Vagina (tissue), 2 donors: ENCODE results near the gene UNC13A. TPM values are rescaled to one million over a fixed set of nuclear protein-coding genes. Genes with fewer than 3 reads are reported as not detected.
"Not testable (repeated sequence)": the region's sequence is repeated elsewhere in the genome, so short reads cannot be mapped to it uniquely, and the experiment has no call there.

Experiments
- DNase-seq, 2 donors: peaks; one replicate each; pipeline ENCODE4 v3.0.0-alpha.2; 2017; ENCODE audit errors: extremely low spot score in 2 of 2
- H3K27ac ChIP-seq: fragments of 200-600 bp; sonication (generic); one replicate; pipeline ENCODE4 v1.5.1; 2019
- H3K27me3 ChIP-seq: fragments of 200-600 bp; sonication (generic); one replicate; pipeline ENCODE4 v1.5.1; 2019
- H3K36me3 ChIP-seq, 2 donors: fragments of 200-600 bp; sonication (generic); one replicate each; pipeline ENCODE4 v1.5.1; 2017 to 2019
- H3K4me1 ChIP-seq: fragments of 200-600 bp; sonication (generic); one replicate; pipeline ENCODE4 v1.5.1; 2019
- H3K4me3 ChIP-seq, 2 donors: fragments of 200-600 bp; sonication (generic); 1 replicate in 1 of 2; 2 replicates in 1 of 2; pipeline ENCODE4 v1.5.1; 2016 to 2019
- H3K9me3 ChIP-seq: fragments of 200-600 bp; sonication (generic); one replicate; pipeline ENCODE4 v1.5.1; 2019
- POLR2A ChIP-seq, 2 donors: fragments of 450-650 bp; IDR thresholded peaks; one replicate each; pipeline ENCODE4 v1.6.1; 2017; ENCODE audit warnings: antibody characterized with exemption in 2 of 2, mild to moderate bottlenecking in 2 of 2, moderate library complexity in 2 of 2
- POLR2AphosphoS5 ChIP-seq, 2 donors: sonication (generic); formaldehyde crosslinking; IDR thresholded peaks; one replicate each; pipeline ENCODE4 v1.9.0; 2017; ENCODE audit warnings: antibody characterized with exemption in 2 of 2, mild to moderate bottlenecking in 2 of 2, low read depth in 1 of 2; ENCODE audit not compliant: insufficient read depth in 1 of 2
- intact Hi-C: fragments of 100-400 bp; cut with DNase I; formaldehyde crosslinking; loops from one replicate; pipeline ENCODE4 v1.15.1; 2023
- total RNA-seq: library from RNA; depleted of rRNA; stranded (reverse); fragments of >200 nt; gene quantifications from one replicate; pipeline ENCODE4 v1.2.3, GENCODE V29; 2016
- TF ChIP-seq, protein P1 (sequence below), 3 experiments: fragments of 450-650 bp in 2 of 3; fragments of 200-600 bp in 1 of 3; sonication (generic) in 1 of 3; IDR thresholded peaks; one replicate each; pipeline ENCODE4 v1.5.1; 2017 to 2019; ENCODE audit warnings: antibody characterized with exemption in 3 of 3, mild to moderate bottlenecking in 2 of 3, moderate library complexity in 2 of 3

Gene UNC13A
- total RNA-seq, 1 donor from 2014 or later: 0.49 TPM

DNA sequence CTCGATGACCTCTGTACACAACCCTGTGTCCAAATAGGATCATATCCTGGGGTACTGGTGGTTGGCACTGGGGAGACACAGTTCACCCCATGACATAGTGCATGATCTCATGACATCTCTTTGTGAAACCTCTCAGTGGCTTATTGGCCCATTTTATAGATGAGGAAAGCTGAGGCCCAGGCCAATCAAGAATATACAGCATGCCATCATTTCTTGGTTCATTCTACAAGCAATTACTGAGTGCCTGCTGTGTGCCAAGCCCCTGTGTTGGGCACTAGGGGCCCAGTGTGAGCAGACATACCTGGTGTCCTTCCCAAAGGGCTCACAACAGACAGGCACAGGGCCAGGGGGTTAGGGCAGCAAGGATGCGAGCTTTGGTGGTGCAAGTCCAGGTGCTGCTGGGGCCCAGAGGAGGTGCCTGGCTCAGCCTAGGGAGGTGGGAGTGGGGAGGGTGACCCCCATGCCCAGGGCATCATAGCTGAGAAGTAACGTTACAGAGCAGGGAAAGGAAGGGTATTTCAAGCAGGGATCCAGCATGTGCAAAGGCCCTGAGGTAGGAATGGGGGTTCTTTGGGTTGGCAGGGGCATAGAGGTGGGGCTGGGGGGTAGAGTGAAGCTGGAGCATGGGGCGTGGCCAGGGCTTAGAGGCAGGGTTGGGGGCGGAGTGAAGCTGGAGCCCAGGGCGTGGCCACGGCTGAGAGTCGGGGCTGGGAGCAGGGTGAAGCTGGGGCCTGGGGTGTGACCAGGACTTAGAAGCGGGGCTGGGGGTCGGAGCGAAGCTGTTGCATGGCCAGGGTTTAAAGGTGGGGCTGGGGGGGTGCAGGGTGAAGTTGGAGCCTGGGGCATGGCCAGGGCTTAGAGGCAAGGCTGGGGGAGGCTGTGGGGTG, 112.0 kb downstream of the UNC13A start:
- peaks cover 0 to 49% of the 10 kb centered on the region in 2 donors for H3K36me3 ChIP-seq
- no peak overlapping the region for H3K27ac ChIP-seq
- no peak for TF ChIP-seq POLR2AphosphoS5 (IDR thresholded peaks at IDR 0.05; ENCODE audit: insufficient read depth in 1 of 2, low read depth in 1 of 2)
- TF ChIP-seq POLR2A (IDR thresholded peaks at IDR 0.05): no peak
- TF ChIP-seq, protein P1, sequence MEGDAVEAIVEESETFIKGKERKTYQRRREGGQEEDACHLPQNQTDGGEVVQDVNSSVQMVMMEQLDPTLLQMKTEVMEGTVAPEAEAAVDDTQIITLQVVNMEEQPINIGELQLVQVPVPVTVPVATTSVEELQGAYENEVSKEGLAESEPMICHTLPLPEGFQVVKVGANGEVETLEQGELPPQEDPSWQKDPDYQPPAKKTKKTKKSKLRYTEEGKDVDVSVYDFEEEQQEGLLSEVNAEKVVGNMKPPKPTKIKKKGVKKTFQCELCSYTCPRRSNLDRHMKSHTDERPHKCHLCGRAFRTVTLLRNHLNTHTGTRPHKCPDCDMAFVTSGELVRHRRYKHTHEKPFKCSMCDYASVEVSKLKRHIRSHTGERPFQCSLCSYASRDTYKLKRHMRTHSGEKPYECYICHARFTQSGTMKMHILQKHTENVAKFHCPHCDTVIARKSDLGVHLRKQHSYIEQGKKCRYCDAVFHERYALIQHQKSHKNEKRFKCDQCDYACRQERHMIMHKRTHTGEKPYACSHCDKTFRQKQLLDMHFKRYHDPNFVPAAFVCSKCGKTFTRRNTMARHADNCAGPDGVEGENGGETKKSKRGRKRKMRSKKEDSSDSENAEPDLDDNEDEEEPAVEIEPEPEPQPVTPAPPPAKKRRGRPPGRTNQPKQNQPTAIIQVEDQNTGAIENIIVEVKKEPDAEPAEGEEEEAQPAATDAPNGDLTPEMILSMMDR (IDR thresholded peaks at IDR 0.05): no peak
- no peak for DNase-seq
- intact Hi-C loops: no loop called here
- no peaks in the 10 kb centered on the region for H3K27me3 ChIP-seq
- H3K9me3 ChIP-seq: no peaks in the 10 kb centered on the region
- H3K4me1 ChIP-seq: peaks cover 10% of the 10 kb centered on the region
- H3K4me3 ChIP-seq: no peak overlapping the region

DNA sequence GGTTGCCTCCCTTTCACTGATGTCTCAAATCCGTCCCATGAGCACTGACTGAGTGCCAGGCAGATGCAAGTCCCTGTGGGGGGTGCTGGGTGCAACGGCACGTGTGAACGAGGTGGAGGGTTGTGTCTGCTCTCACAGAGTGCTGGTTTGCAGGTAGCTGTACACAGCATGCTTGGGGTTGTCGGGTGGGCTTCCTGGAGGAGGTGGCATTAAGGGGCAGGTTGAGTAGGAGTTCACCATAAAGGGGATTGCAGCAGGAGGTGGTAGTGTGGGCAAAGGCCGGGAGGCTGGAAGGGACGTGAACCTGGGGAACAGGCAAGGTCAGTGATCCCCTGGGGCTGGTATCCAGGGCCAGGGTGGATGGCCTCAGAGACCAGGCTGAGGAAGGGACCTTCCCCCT, 115.5 kb downstream of the UNC13A start:
- peaks cover 0 to 53% of the 10 kb centered on the region in 2 donors for H3K36me3 ChIP-seq
- intact Hi-C loops: loop anchor here (5.0 kb wide), 1 partner anchor 35 kb away; no protein-coding TSS in a partner anchor
- no peaks in the 10 kb centered on the region for H3K27me3 ChIP-seq
- no peaks in the 10 kb centered on the region for H3K9me3 ChIP-seq
- H3K4me3 ChIP-seq: no peak overlapping the region
- H3K4me1 ChIP-seq: no peaks in the 10 kb centered on the region
- no peak overlapping the region for H3K27ac ChIP-seq
- DNase-seq: no peak
- TF ChIP-seq, protein P1 (IDR thresholded peaks at IDR 0.05): no peak
- no peak for TF ChIP-seq POLR2A (IDR thresholded peaks at IDR 0.05)
- no peak for TF ChIP-seq POLR2AphosphoS5 (IDR thresholded peaks at IDR 0.05; ENCODE audit: insufficient read depth in 1 of 2, low read depth in 1 of 2)

DNA sequence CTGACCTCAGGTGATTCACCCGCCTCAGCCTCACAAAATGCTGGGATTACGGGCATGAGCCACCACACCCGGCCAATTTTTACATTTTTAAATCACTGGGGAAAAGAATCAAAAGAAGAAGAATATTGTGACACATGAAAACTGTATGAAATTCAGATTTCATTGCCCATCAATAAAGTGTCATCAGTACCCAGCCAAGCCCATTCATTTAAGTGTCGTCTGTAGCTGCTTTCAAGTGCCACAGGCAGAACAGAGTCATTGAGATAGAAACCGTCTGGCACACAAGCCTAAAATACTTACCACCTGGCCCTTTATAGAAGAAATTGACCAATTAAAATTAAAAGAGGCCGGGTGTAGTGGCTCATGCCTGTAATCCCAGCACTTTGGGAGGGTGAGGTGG, 117.4 kb downstream of the UNC13A start:
- H3K4me1 ChIP-seq: no peaks in the 10 kb centered on the region
- TF ChIP-seq, protein P1 (IDR thresholded peaks at IDR 0.05): no peak
- TF ChIP-seq POLR2AphosphoS5 (IDR thresholded peaks at IDR 0.05; ENCODE audit: insufficient read depth in 1 of 2, low read depth in 1 of 2) (no peak), POLR2A (IDR thresholded peaks at IDR 0.05) (no peak)
- intact Hi-C loops: loop anchor here (5.0 kb wide), 1 partner anchor 33 kb away; no protein-coding TSS in a partner anchor
- peaks cover 0 to 65% of the 10 kb centered on the region in 2 donors for H3K36me3 ChIP-seq
- H3K27me3 ChIP-seq: no peaks in the 10 kb centered on the region
- no peak for DNase-seq
- no peak overlapping the region for H3K4me3 ChIP-seq
- no peak overlapping the region for H3K27ac ChIP-seq
- no peaks in the 10 kb centered on the region for H3K9me3 ChIP-seq

DNA sequence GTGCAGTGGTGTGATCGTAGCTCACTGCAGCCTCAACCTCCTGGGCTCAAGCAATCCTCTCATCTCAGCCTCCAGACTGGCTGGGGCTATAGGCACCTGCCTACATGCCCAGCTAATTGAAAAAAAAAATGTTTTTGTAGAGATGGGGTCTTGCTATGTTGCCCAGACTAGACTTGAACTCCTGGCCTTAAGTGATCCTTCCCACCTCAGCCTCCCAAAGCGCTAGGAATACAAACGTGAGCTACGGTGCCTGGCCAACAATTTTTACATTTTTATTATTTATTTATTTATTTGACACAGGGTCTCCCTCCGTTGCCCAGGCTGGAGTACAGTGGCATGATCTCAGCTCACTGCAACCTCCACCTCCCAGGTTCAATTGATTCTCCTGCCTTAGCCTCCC, 117.9 kb downstream of the UNC13A start:
- not testable (repeated sequence) for H3K27ac ChIP-seq, H3K4me3 ChIP-seq, H3K27me3 ChIP-seq, H3K4me1 ChIP-seq, DNase-seq, H3K9me3 ChIP-seq
- H3K36me3 ChIP-seq: peaks cover 0 to 68% of the 10 kb centered on the region in 2 donors
- intact Hi-C loops: loop anchor here (5.0 kb wide), 1 partner anchor 33 kb away; no protein-coding TSS in a partner anchor

DNA sequence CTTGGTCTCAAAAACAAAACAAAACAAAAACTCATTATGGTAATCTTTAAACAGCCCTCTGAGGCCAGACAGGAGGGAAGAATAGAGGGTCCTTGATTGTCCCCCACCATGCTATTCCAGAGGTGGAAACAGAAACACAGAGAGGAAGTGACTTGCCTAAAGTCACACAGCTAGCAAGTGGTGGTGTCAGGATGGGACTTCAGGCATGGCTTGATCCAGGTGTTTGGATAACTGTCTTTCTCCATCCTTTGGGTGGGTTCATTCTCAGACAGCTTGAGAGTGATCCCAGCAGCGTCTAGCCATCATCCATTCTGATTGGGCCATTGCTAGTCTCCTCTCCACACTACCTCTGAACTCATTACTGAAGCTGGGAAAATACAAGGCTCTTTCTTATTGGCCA, 120.2 kb downstream of the UNC13A start:
- no peak for DNase-seq
- TF ChIP-seq POLR2A (IDR thresholded peaks at IDR 0.05): no peak
- TF ChIP-seq, protein P1 (IDR thresholded peaks at IDR 0.05): no peak
- TF ChIP-seq POLR2AphosphoS5 (IDR thresholded peaks at IDR 0.05; ENCODE audit: insufficient read depth in 1 of 2, low read depth in 1 of 2): no peak
- no peak overlapping the region for H3K4me3 ChIP-seq
- no peaks in the 10 kb centered on the region for H3K4me1 ChIP-seq
- no peaks in the 10 kb centered on the region for H3K27me3 ChIP-seq
- no peak overlapping the region for H3K27ac ChIP-seq
- intact Hi-C loops: no loop called here
- H3K9me3 ChIP-seq: no peaks in the 10 kb centered on the region
- H3K36me3 ChIP-seq: peaks cover 0 to 73% of the 10 kb centered on the region in 2 donors
